Brain microvascular endothelial cell (primary cell): ENCODE measurements around the gene CRYGS.

Experiments
- DNase-seq: peaks from one replicate; pipeline ENCODE4 v3.0.0-alpha.2; 2020
- H3K27ac ChIP-seq: fragments of 250-450 bp; sonication (Bioruptor Pico); 2 replicates; pipeline ENCODE4 v1.5.1; 2020; ENCODE audit warnings: mild to moderate bottlenecking, moderate library complexity
- H3K27me3 ChIP-seq: fragments of 250-450 bp; sonication (Bioruptor Pico); replicated peaks from 2 replicates; pipeline ENCODE4 v1.5.1; 2020; ENCODE audit warnings: mild to moderate bottlenecking
- H3K36me3 ChIP-seq: fragments of 250-450 bp; sonication (Bioruptor Pico); replicated peaks from 2 replicates; pipeline ENCODE4 v1.5.1; 2020; ENCODE audit warnings: mild to moderate bottlenecking
- H3K4me3 ChIP-seq: 2 replicates; pipeline ENCODE4 v1.5.1; 2011; ENCODE audit warnings: low read depth, mild to moderate bottlenecking, control low read depth, low read length, moderate library complexity
- CTCF ChIP-seq: IDR thresholded peaks from 2 replicates; pipeline ENCODE4 v1.5.1; 2011; ENCODE audit warnings: low read depth, mild to moderate bottlenecking, moderate library complexity, low read length, control low read depth, inconsistent platforms; ENCODE audit errors: missing control alignments
- in situ Hi-C: cut with HindIII; loops from 2 replicates; pipeline ENCODE4 v1.10.0; 2017; ENCODE audit warnings: low sequenced_read_pairs, low pct_ligation_motif_present

Gene CRYGS

GRCh38 chr3:186544281-186544680 is at the start of gene CRYGS:
TSS of gene CRYGS (minus strand) at chr3:186544380. CDS start at chr3:186544326, 54 bp downstream.
- H3K27me3 ChIP-seq = no peaks in the 10 kb centered on the region
- no peak for TF ChIP-seq CTCF
- no peak within 1 kb of the TSS for H3K4me3 ChIP-seq
- no peak within 1 kb of the TSS for H3K27ac ChIP-seq
- in situ Hi-C loops = loop anchor here (25.0 kb wide), 1 partner anchor 557 kb away; no protein-coding TSS in a partner anchor
- no peak for DNase-seq
- peaks cover 4% of the 10 kb centered on the region for H3K36me3 ChIP-seq

- no peak overlapping the region for H3K27ac ChIP-seq
- in situ Hi-C loops = no loop called here
- H3K27me3 ChIP-seq = no peaks in the 10 kb centered on the region
- H3K4me3 ChIP-seq = no peak overlapping the region
- DNase-seq = no peak
- no peaks in the 10 kb centered on the region for H3K36me3 ChIP-seq
- TF ChIP-seq CTCF = no peak
Measured at GRCh38 chr3:186593862-186594261, 49.7 kb upstream of the CRYGS start.

- Histone ChIP-seq H3K27ac (no peak overlapping the region), H3K36me3 (no peaks in the 10 kb centered on the region), H3K27me3 (no peaks in the 10 kb centered on the region), H3K4me3 (no peak overlapping the region)
- DNase-seq = no peak
- TF ChIP-seq CTCF = no peak
- in situ Hi-C loops = no loop called here
Measured at GRCh38 chr3:186592682-186593081, 48.5 kb upstream of the CRYGS start.

GRCh38 chr3:186590580-186591295 is 46.6 kb upstream of the CRYGS start:
- DNase-seq = no peak
- in situ Hi-C loops = no loop called here
- no peaks in the 10 kb centered on the region for H3K27me3 ChIP-seq
- no peak for TF ChIP-seq CTCF
- peaks cover 5% of the 10 kb centered on the region for H3K36me3 ChIP-seq
- no peak overlapping the region for H3K27ac ChIP-seq
- no peak overlapping the region for H3K4me3 ChIP-seq

- Histone ChIP-seq H3K36me3 (peaks cover 11% of the 10 kb centered on the region), H3K4me3 (no peak overlapping the region), H3K27me3 (no peaks in the 10 kb centered on the region), H3K27ac (no peak overlapping the region)
- DNase-seq = no peak
- no peak for TF ChIP-seq CTCF
- in situ Hi-C loops = no loop called here
Measured at GRCh38 chr3:186589856-186590579, 45.8 kb upstream of the CRYGS start.

- in situ Hi-C loops = no loop called here
- peak; percentile 55 for TF ChIP-seq CTCF
- Histone ChIP-seq H3K27ac (no peak overlapping the region), H3K36me3 (peaks cover 19% of the 10 kb centered on the region), H3K27me3 (no peaks in the 10 kb centered on the region), H3K4me3 (no peak overlapping the region)
- no peak for DNase-seq
Measured at GRCh38 chr3:186589121-186589520, 44.9 kb upstream of the CRYGS start.
